ENCODE results near the gene GRID2.

GRID2 gene

GRCh38 chr4:93169966-93170365 is 866.2 kb downstream of the GRID2 start:
- H3K4me3 ChIP-seq (ENCODE audit: low read depth, low read length), result no peak overlapping the region
- TF ChIP-seq CTCF (IDR thresholded peaks at IDR 0.05; ENCODE audit: control insufficient read depth, extremely low read depth, insufficient read depth), result no peak
- DNase-seq (ENCODE audit: low read depth), result no peak

GRCh38 chr4:93174598-93174997 is 870.8 kb downstream of the GRID2 start:
- no peak for TF ChIP-seq CTCF (IDR thresholded peaks at IDR 0.05; ENCODE audit: control insufficient read depth, extremely low read depth, insufficient read depth)
- no peak overlapping the region for H3K4me3 ChIP-seq (ENCODE audit: low read depth, low read length)
- DNase-seq (ENCODE audit: low read depth), result peak; percentile 22

DNA sequence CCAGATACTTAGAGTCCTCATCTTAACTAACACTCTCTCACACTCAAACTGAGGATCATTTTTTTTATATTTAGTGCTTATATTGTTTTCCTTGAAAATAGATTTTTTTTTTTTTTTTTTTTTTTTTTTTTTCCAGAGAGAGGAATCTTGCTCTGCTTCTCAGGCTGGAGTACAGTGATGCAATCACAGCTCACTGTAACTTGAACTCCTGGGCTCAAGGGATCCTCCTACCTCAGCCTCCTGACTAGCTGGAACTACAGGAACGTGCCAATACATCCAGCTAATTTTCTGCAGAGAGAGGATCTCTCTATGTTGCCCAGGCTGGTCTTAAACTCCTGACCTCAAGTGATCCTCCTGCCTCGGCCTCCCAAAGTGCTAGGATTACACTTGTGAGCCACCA is 874.5 kb downstream of the GRID2 start:
- TF ChIP-seq CTCF (IDR thresholded peaks at IDR 0.05; ENCODE audit: control insufficient read depth, extremely low read depth, insufficient read depth), result no peak
- H3K4me3 ChIP-seq (ENCODE audit: low read depth, low read length), result no peak overlapping the region
- DNase-seq (ENCODE audit: low read depth), result no peak

GRCh38 chr4:93179044-93179443 is 875.3 kb downstream of the GRID2 start:
- no peak overlapping the region for H3K4me3 ChIP-seq (ENCODE audit: low read depth, low read length)
- no peak for DNase-seq (ENCODE audit: low read depth)
- TF ChIP-seq CTCF (IDR thresholded peaks at IDR 0.05; ENCODE audit: control insufficient read depth, extremely low read depth, insufficient read depth), result no peak

DNA sequence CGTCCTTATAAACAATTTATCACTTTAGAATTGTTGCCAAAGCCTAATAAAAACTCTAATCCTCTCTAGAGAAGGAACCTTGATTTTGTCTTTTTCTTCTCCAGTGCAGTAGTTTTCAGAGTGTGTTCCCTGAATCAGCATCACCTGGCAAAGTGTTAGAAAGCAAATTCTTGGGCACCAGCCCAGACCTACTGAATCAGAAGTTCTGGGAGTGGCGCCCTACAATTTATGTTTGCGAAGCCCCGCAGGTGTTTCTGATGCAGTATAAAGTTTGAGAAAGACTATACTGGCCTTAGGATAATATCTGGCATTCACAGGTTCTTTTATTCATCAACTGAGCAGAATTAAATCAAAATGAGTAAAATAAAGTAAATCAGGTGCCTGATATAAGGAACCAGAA is 879.0 kb downstream of the GRID2 start:
- DNase-seq (ENCODE audit: low read depth), result no peak
- TF ChIP-seq CTCF (IDR thresholded peaks at IDR 0.05; ENCODE audit: control insufficient read depth, extremely low read depth, insufficient read depth), result no peak
- H3K4me3 ChIP-seq (ENCODE audit: low read depth, low read length), result no peak overlapping the region

GRCh38 chr4:93183576-93183975 is 879.8 kb downstream of the GRID2 start:
- no peak for TF ChIP-seq CTCF (IDR thresholded peaks at IDR 0.05; ENCODE audit: control insufficient read depth, extremely low read depth, insufficient read depth)
- no peak overlapping the region for H3K4me3 ChIP-seq (ENCODE audit: low read depth, low read length)
- DNase-seq (ENCODE audit: low read depth), result no peak

DNA sequence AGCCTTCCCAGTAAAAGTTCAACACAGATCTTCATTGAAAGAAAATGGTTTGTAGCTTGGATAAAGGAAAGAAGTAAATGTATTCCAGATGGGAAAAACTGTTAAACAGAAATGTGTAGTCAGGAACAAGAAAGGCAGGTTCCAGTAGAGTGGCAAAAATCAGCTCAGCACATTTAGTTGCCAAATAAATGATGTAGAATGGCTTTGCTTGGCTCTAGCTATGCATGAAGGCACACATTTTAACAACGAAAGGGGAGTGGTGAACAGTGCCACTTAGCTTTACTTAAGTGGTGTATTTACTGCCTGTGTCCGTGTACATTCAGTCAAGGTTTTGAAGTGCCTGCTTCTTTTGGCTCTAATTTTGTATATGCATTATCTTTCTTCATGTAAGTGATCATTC is 880.3 kb downstream of the GRID2 start:
- no peak overlapping the region for H3K4me3 ChIP-seq (ENCODE audit: low read depth, low read length)
- no peak for TF ChIP-seq CTCF (IDR thresholded peaks at IDR 0.05; ENCODE audit: control insufficient read depth, extremely low read depth, insufficient read depth)
- DNase-seq (ENCODE audit: low read depth), result no peak

All from LNCaP clone FGC (cell line).